Smooth muscle cell (in vitro differentiated cells): ENCODE measurements around the gene ARFGEF3. TPM values are rescaled to one million over a fixed set of nuclear protein-coding genes. Genes with fewer than 3 reads are reported as not detected.

Experiments
- DNase-seq: peaks from one replicate; lab custom pipeline; 2025; ENCODE audit not compliant: unreplicated experiment; lab: John Stamatoyannopoulos, UW
- H2AFZ ChIP-seq: fragments of 200-600 bp; sonication (generic); 2 replicates; pipeline ENCODE4 v1.6.0; 2016; ENCODE audit warnings: antibody characterized with exemption, low read depth, mild to moderate bottlenecking
- H3F3A ChIP-seq: fragments of 200-600 bp; sonication (generic); 2 replicates; pipeline ENCODE4 v1.6.0; 2017; ENCODE audit warnings: antibody characterized with exemption, low read depth
- H3K27ac ChIP-seq: fragments of 200-600 bp; sonication (generic); 2 replicates; pipeline ENCODE4 v1.5.1; 2016; ENCODE audit warnings: low read depth, mild to moderate bottlenecking
- H3K27me3 ChIP-seq: fragments of 200-600 bp; sonication (generic); 2 replicates; pipeline ENCODE4 v1.6.1; 2016; ENCODE audit warnings: low read depth, mild to moderate bottlenecking
- H3K36me3 ChIP-seq: fragments of 200-600 bp; sonication (generic); 2 replicates; pipeline ENCODE4 v1.5.1; 2016; ENCODE audit warnings: low read depth
- H3K4me1 ChIP-seq: fragments of 200-600 bp; sonication (generic); 2 replicates; pipeline ENCODE4 v1.5.1; 2016; ENCODE audit warnings: low read depth
- H3K4me2 ChIP-seq: fragments of 200-600 bp; sonication (generic); 2 replicates; pipeline ENCODE4 v1.6.0; 2016; ENCODE audit warnings: mild to moderate bottlenecking
- H3K4me3 ChIP-seq: fragments of 200-600 bp; sonication (generic); 2 replicates; pipeline ENCODE4 v1.5.1; 2016; ENCODE audit warnings: mild to moderate bottlenecking
- H3K79me2 ChIP-seq: fragments of 200-600 bp; sonication (generic); 2 replicates; pipeline ENCODE4 v1.6.0; 2016; ENCODE audit warnings: low read depth, mild to moderate bottlenecking
- H3K9ac ChIP-seq: fragments of 200-600 bp; sonication (generic); 2 replicates; pipeline ENCODE4 v1.6.0; 2016; ENCODE audit warnings: low read depth
- H3K9me3 ChIP-seq: fragments of 200-600 bp; sonication (generic); replicated peaks from 2 replicates; pipeline ENCODE4 v1.5.1; 2016; ENCODE audit warnings: low read depth
- H4K20me1 ChIP-seq: fragments of 200-600 bp; sonication (generic); 2 replicates; pipeline ENCODE4 v1.6.0; 2016; ENCODE audit warnings: low read depth
- WGBS: methylation state at CpG from one replicate; pipeline ENCODE4 v1.1.7; 2016; ENCODE audit warnings: low lambda C conversion rate; 5-methylcytosine and 5-hydroxymethylcytosine counted together
- polyA plus RNA-seq: library from polyadenylated mRNA; unstranded; fragments of >200 nt; fragmentation: Nextera tagmentation; extraction: Ambion mirVana; gene quantifications from 2 replicates; pipeline ENCODE4 v1.2.1, GENCODE V29; 2016
- total RNA-seq: library from RNA; depleted of rRNA; stranded (reverse); fragments of >200 nt; gene quantifications from 2 replicates; pipeline ENCODE4 v1.2.3, GENCODE V29; 2014
- TF ChIP-seq, protein P1 (sequence below): fragments of 200-600 bp; sonication (generic); IDR thresholded peaks from 2 replicates; pipeline ENCODE4 v1.5.1; 2017; ENCODE audit warnings: borderline replicate concordance, mild to moderate bottlenecking, antibody characterized with exemption; ENCODE audit not compliant: insufficient read depth, poor library complexity, severe bottlenecking

ARFGEF3 gene
- total and polyA plus RNA-seq, 2 experiments from 2014 or later, result 0.06 to 2.2 TPM

DNA sequence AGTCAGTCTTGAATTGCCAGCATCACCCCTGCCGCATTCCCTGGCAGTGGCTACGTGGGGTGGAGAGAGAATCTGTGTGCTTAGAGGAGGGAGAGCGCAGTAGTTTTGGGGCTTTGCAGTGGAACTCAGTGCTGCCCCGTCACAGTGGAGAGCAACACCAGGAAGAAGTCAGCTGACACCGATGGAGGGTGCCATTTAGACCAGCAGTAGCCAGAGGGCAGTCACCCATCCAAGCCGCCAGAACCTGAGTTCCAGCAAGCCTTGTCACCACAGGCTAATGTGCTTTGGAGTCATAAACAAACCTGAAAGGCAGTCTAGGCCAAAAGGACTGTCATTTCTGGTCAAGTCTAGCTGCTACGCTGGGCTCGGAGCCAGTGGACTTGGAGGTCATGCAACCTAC, 32.5 kb upstream of the ARFGEF3 start:
- Histone ChIP-seq H3K9me3 (no peaks in the 10 kb centered on the region), H3F3A (no peaks in the 10 kb centered on the region), H3K9ac (no peak overlapping the region), H2AFZ (no peak overlapping the region), H3K36me3 (no peaks in the 10 kb centered on the region), H3K4me3 (no peak overlapping the region), H4K20me1 (no peaks in the 10 kb centered on the region), H3K4me2 (no peak overlapping the region), H3K79me2 (no peaks in the 10 kb centered on the region), H3K4me1 (no peaks in the 10 kb centered on the region), H3K27ac (no peak overlapping the region), H3K27me3 (no peaks in the 10 kb centered on the region)
- 85% methylated on average over 8 of the region's 8 CpGs for WGBS
- no peak for DNase-seq
- TF ChIP-seq, protein P1, sequence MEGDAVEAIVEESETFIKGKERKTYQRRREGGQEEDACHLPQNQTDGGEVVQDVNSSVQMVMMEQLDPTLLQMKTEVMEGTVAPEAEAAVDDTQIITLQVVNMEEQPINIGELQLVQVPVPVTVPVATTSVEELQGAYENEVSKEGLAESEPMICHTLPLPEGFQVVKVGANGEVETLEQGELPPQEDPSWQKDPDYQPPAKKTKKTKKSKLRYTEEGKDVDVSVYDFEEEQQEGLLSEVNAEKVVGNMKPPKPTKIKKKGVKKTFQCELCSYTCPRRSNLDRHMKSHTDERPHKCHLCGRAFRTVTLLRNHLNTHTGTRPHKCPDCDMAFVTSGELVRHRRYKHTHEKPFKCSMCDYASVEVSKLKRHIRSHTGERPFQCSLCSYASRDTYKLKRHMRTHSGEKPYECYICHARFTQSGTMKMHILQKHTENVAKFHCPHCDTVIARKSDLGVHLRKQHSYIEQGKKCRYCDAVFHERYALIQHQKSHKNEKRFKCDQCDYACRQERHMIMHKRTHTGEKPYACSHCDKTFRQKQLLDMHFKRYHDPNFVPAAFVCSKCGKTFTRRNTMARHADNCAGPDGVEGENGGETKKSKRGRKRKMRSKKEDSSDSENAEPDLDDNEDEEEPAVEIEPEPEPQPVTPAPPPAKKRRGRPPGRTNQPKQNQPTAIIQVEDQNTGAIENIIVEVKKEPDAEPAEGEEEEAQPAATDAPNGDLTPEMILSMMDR, result no peak

DNA sequence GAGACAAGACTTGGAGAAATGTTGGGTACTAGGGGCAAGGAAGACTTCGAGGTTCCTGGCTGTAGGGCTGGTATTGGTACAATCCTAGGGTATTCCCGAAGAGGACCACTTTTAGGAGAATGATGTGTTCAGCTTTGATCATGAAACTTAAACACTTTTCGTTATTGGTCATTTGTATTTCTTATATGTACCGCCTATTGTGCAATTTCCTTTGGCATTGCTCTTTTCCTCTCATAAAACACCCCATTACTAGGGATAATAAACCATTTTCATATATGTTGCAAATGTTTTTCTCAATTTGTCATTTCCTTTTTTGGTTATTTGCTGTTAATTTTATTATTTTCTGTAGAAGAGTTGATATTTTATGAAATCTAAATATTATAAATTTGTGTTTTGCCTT, 18.9 kb upstream of the ARFGEF3 start:
- H3K9ac ChIP-seq, result no peak overlapping the region
- no peak overlapping the region for H3K4me3 ChIP-seq
- no peak overlapping the region for H2AFZ ChIP-seq
- no peaks in the 10 kb centered on the region for H3K79me2 ChIP-seq
- TF ChIP-seq, protein P1, result no peak
- H3F3A ChIP-seq, result no peaks in the 10 kb centered on the region
- no peak for DNase-seq
- H3K9me3 ChIP-seq, result no peaks in the 10 kb centered on the region
- 83% methylated on average over 4 of the region's 4 CpGs for WGBS
- peaks cover 11% of the 10 kb centered on the region for H3K27me3 ChIP-seq
- no peak overlapping the region for H3K4me2 ChIP-seq
- no peak overlapping the region for H3K27ac ChIP-seq
- H4K20me1 ChIP-seq, result no peaks in the 10 kb centered on the region
- H3K36me3 ChIP-seq, result no peaks in the 10 kb centered on the region
- no peaks in the 10 kb centered on the region for H3K4me1 ChIP-seq

DNA sequence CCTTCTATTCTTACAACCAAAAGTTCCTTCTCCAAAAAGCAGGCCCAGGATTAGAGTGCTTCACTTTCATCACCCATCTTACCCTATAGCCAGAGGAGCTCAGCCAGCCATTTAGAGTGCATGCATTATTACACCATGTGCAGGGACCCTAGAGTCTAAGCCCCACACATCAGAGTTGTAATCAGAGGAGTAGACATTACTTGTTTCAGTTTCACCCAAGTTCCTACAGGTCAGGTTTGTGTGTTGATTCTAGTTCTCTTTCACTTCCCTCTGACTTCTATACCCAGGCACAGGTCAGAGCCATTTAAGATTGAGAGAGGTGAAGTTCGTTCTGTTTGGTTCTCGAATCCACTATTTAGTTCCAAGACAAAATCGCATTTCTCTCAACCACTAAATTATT, 16.3 kb upstream of the ARFGEF3 start:
- TF ChIP-seq, protein P1, result no peak
- H2AFZ ChIP-seq, result no peak overlapping the region
- H3K9me3 ChIP-seq, result no peaks in the 10 kb centered on the region
- H3K27me3 ChIP-seq, result peaks cover 14% of the 10 kb centered on the region
- whole genome bisulfite sequencing, result 96% methylated on average over 3 of the region's 3 CpGs
- H3K9ac ChIP-seq, result no peak overlapping the region
- no peak overlapping the region for H3K27ac ChIP-seq
- no peak overlapping the region for H3K4me2 ChIP-seq
- no peak overlapping the region for H3K4me3 ChIP-seq
- no peaks in the 10 kb centered on the region for H3K36me3 ChIP-seq
- H3F3A ChIP-seq, result no peaks in the 10 kb centered on the region
- H3K79me2 ChIP-seq, result no peaks in the 10 kb centered on the region
- H3K4me1 ChIP-seq, result no peaks in the 10 kb centered on the region
- DNase-seq, result no peak
- no peaks in the 10 kb centered on the region for H4K20me1 ChIP-seq

DNA sequence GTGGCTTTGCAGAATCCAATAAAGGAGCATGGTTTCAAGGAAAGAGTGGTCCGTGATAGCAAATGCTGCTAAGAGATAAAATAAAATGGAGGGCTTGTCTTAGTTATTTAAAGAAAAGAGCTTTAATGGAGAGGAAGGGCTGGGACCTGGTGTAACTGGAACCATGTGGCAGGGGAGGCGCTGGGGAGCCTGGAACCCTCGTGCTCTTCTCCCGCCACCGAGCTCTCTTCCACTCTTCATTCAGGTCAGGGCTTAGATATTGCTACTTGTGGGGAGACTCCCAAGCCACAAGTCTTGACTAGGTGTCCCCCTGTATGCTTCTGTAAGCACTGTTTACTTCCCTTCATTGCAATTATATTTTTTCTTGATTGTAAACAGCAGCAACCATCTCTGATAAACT, 15.2 kb upstream of the ARFGEF3 start:
- no peak overlapping the region for H3K9ac ChIP-seq
- peaks cover 12% of the 10 kb centered on the region for H3K27me3 ChIP-seq
- no peaks in the 10 kb centered on the region for H3K4me1 ChIP-seq
- H3K4me2 ChIP-seq, result no peak overlapping the region
- TF ChIP-seq, protein P1, result no peak
- no peak for DNase-seq
- H3F3A ChIP-seq, result no peaks in the 10 kb centered on the region
- H4K20me1 ChIP-seq, result no peaks in the 10 kb centered on the region
- H2AFZ ChIP-seq, result no peak overlapping the region
- H3K36me3 ChIP-seq, result no peaks in the 10 kb centered on the region
- no peak overlapping the region for H3K27ac ChIP-seq
- H3K9me3 ChIP-seq, result no peaks in the 10 kb centered on the region
- WGBS, result 95% methylated on average over 5 of the region's 5 CpGs
- no peak overlapping the region for H3K4me3 ChIP-seq
- H3K79me2 ChIP-seq, result no peaks in the 10 kb centered on the region
